Keratinocyte (primary cell): ENCODE results near the gene VASP.

Experiments used
- EZH2 ChIP-seq: IDR thresholded peaks from one replicate; pipeline ENCODE4 v1.6.1; 2012; ENCODE audit warnings: inconsistent platforms, mild to moderate bottlenecking, low read length, moderate library complexity
- TF ChIP-seq, protein P1 (sequence below), 3 experiments: IDR thresholded peaks in 1 of 3; conservative IDR thresholded peaks in 1 of 3; optimal IDR thresholded peaks in 1 of 3; 2 replicates in 2 of 3; 3 replicates in 1 of 3; pipeline versions ENCODE3 to v1.5.1; 2011; ENCODE audit warnings: low read length in 3 of 3, mild to moderate bottlenecking in 3 of 3, moderate library complexity in 2 of 3, control low read depth in 1 of 3, inconsistent platforms in 1 of 3; ENCODE audit not compliant: insufficient read depth in 2 of 3; ENCODE audit errors: extremely low read depth in 1 of 3

DNA sequence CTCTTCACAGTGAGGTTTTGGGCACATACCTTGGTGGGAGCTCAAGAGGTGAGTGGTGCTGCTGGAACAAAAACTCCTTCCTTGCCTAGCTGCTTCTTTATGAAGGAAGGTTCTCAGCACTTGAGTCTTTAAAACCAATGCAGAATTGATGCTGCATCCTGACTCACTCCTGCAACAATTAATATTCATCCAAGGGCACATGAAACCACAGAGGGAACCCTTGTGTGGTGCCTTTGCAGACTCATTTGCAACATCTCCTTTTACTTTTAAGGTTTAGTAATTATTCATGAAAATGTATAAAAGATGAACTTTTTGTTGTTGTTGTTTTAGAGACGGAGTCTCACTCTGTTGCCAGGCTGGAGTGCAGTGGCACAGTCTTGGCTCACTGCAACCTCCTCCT is 47.2 kb downstream of the VASP start:
- TF ChIP-seq EZH2: no peak
- TF ChIP-seq, protein P1, sequence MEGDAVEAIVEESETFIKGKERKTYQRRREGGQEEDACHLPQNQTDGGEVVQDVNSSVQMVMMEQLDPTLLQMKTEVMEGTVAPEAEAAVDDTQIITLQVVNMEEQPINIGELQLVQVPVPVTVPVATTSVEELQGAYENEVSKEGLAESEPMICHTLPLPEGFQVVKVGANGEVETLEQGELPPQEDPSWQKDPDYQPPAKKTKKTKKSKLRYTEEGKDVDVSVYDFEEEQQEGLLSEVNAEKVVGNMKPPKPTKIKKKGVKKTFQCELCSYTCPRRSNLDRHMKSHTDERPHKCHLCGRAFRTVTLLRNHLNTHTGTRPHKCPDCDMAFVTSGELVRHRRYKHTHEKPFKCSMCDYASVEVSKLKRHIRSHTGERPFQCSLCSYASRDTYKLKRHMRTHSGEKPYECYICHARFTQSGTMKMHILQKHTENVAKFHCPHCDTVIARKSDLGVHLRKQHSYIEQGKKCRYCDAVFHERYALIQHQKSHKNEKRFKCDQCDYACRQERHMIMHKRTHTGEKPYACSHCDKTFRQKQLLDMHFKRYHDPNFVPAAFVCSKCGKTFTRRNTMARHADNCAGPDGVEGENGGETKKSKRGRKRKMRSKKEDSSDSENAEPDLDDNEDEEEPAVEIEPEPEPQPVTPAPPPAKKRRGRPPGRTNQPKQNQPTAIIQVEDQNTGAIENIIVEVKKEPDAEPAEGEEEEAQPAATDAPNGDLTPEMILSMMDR (optimal IDR thresholded peaks at IDR 0.05 in 1 of 3, IDR thresholded peaks at IDR 0.05 in 1 of 3, conservative IDR thresholded peaks at IDR 0.05 in 1 of 3; ENCODE audit: extremely low read depth in 1 of 3, insufficient read depth in 2 of 3, low read length in 3 of 3): no peak
